ENCODE results near the gene RNF14.
"Not testable (repeated sequence)": the region's sequence is repeated elsewhere in the genome, so short reads cannot be mapped to it uniquely, and the experiment has no call there.

- TF ChIP-seq POLR2AphosphoS5, CTCF, POLR2A (IDR thresholded peaks at IDR 0.05): not testable (repeated sequence)
Observed at GRCh38 chr5:141922827-141923447, 46.0 kb upstream of the RNF14 start.

Measured in gastroesophageal sphincter (tissue), 3 donors.